OCI-LY7 (cell line): ENCODE measurements around the gene GDPD4. TPM values are rescaled to one million over a fixed set of nuclear protein-coding genes. Genes with fewer than 3 reads are reported as not detected.

Experiments used
- BruUV-seq: library from RNA; stranded (reverse); fragments of 400-500 nt; replicated peaks from 2 replicates; lab custom pipeline; 2021; lab: Mats Ljungman, UMichigan
- CTCF ChIA-PET: fragments of 300-600 bp; sonication (Branson Sonifier 250); formaldehyde crosslinking; loops from one replicate; lab custom pipeline; 2022; ENCODE audit warnings: antibody characterized with exemption; ENCODE audit not compliant: unreplicated experiment; lab: Charles Lee
- POLR2A ChIA-PET: fragments of 300-600 bp; sonication (Branson Sonifier 250); formaldehyde crosslinking; loops from one replicate; lab custom pipeline; 2022; ENCODE audit warnings: antibody characterized with exemption; lab: Charles Lee
- DNase-seq: peaks from one replicate; pipeline ENCODE4 v3.0.0-alpha.2; 2015; ENCODE audit warnings: low spot score
- H2AFZ ChIP-seq: fragments of 200-600 bp; sonication (generic), shearing (Covaris generic); 2 replicates; pipeline ENCODE4 v1.6.1; 2014; ENCODE audit warnings: mild to moderate bottlenecking, antibody characterized with exemption, low read length, moderate library complexity
- H3K27ac ChIP-seq: fragments of 200-600 bp; sonication (generic); 2 replicates; pipeline ENCODE4 v1.5.1; 2014; ENCODE audit warnings: mixed run types, low read depth, mild to moderate bottlenecking, moderate library complexity, low read length, inconsistent platforms; ENCODE audit not compliant: poor library complexity, severe bottlenecking
- H3K36me3 ChIP-seq: fragments of 200-600 bp; sonication (generic); 2 replicates; pipeline ENCODE4 v1.6.1; 2014; ENCODE audit warnings: mild to moderate bottlenecking, antibody characterized with exemption, low read length, moderate library complexity, mixed read lengths; ENCODE audit not compliant: insufficient read depth
- H3K4me1 ChIP-seq: fragments of 200-600 bp; sonication (generic); 2 replicates; pipeline ENCODE4 v1.5.1; 2014; ENCODE audit warnings: mild to moderate bottlenecking, low read length; ENCODE audit not compliant: insufficient read depth, poor library complexity, severe bottlenecking
- H3K4me2 ChIP-seq: fragments of 200-600 bp; sonication (generic); 2 replicates; pipeline ENCODE4 v1.6.1; 2014; ENCODE audit warnings: mild to moderate bottlenecking, low read length
- H3K4me3 ChIP-seq: fragments of 200-600 bp; sonication (generic); 2 replicates; pipeline ENCODE4 v1.5.1; 2014; ENCODE audit warnings: mild to moderate bottlenecking, low read depth, low read length; ENCODE audit not compliant: poor library complexity, severe bottlenecking
- H3K79me2 ChIP-seq: fragments of 200-600 bp; sonication (generic); 2 replicates; pipeline ENCODE4 v1.6.1; 2016; ENCODE audit warnings: low read depth, mild to moderate bottlenecking, low read length, moderate library complexity, mixed read lengths; ENCODE audit not compliant: insufficient read depth
- H3K9me2 ChIP-seq: fragments of 200-600 bp; sonication (generic); 2 replicates; pipeline ENCODE4 v1.6.1; 2016; ENCODE audit warnings: mild to moderate bottlenecking, low read length, mixed read lengths; ENCODE audit not compliant: insufficient read depth
- H3K9me3 ChIP-seq: fragments of 200-600 bp; sonication (generic); 2 replicates; pipeline ENCODE4 v1.6.1; 2014; ENCODE audit warnings: mild to moderate bottlenecking, mixed run types, low read length, mixed read lengths
- H4K20me1 ChIP-seq: fragments of 200-600 bp; sonication (generic); 2 replicates; pipeline ENCODE4 v1.6.1; 2014; ENCODE audit warnings: mild to moderate bottlenecking, antibody characterized with exemption, low read length, moderate library complexity, mixed read lengths; ENCODE audit not compliant: insufficient read depth
- EZH2phosphoT487 ChIP-seq: fragments of 200-600 bp; sonication (generic); IDR thresholded peaks from 2 replicates; pipeline ENCODE4 v1.6.1; 2018; ENCODE audit warnings: low read depth, borderline replicate concordance, mild to moderate bottlenecking, mixed run types, antibody characterized with exemption, low read length, moderate library complexity, mixed read lengths
- intact Hi-C: fragments of 100-400 bp; cut with micrococcal nuclease; formaldehyde crosslinking; loops from one replicate; pipeline ENCODE4 v1.10.0; 2022; ENCODE audit not compliant: unreplicated experiment
- total RNA-seq, 2 experiments: library from RNA; depleted of rRNA in 1 of 2; stranded (reverse); fragments of >200 nt in 1 of 2; shearing (Covaris generic) in 1 of 2; gene quantifications; 2 replicates each; pipeline ENCODE4 v1.2.3, GENCODE V29; 2014 to 2022
- TF ChIP-seq, protein P1 (sequence below): fragments of 200-600 bp; sonication (generic); conservative IDR thresholded peaks from 2 replicates; pipeline ENCODE4 v1.5.1; 2014; ENCODE audit warnings: mild to moderate bottlenecking, antibody characterized with exemption, low read length, moderate library complexity, mixed read lengths

The GDPD4 gene
- total RNA-seq, 2 experiments from 2014 or later, result not detected

DNA sequence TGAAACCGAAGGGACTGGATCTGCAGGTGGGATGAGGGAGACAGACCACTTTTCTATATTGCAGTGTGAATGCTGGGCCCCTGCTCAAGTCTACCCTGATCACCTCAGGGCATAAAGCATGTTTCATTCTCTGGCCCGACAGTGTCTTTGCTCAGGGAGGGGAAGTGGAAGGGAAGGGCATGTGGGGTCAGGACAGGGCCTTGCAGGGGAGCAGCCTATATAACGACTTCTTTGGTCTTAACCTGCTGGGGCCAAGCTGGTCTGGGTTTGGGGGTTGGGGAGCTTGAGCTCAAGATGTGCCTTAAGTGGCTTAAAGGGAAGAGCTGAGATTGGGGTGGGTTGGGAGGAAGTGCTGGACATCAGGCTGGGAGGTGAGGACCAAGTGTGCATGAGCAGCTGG, 86.4 kb downstream of the GDPD4 start:
- intact Hi-C loops, result no loop called here
- Histone ChIP-seq H3K4me3 (no peak overlapping the region), H3K9me2 (no peaks in the 10 kb centered on the region), H3K9me3 (no peaks in the 10 kb centered on the region), H3K4me1 (no peaks in the 10 kb centered on the region), H2AFZ (no peak overlapping the region), H3K4me2 (no peak overlapping the region), H3K36me3 (no peaks in the 10 kb centered on the region), H3K79me2 (no peaks in the 10 kb centered on the region), H4K20me1 (no peaks in the 10 kb centered on the region), H3K27ac (no peak overlapping the region)
- no TSS peak for BruUV-seq
- ChIA-PET CTCF (no interaction called here), POLR2A (interaction anchor here (0.6 kb wide), 2 partner anchors 162 to 273 kb away, joined by 3 read pairs; no protein-coding TSS in a partner anchor)
- no peak for TF ChIP-seq EZH2phosphoT487
- TF ChIP-seq, protein P1, sequence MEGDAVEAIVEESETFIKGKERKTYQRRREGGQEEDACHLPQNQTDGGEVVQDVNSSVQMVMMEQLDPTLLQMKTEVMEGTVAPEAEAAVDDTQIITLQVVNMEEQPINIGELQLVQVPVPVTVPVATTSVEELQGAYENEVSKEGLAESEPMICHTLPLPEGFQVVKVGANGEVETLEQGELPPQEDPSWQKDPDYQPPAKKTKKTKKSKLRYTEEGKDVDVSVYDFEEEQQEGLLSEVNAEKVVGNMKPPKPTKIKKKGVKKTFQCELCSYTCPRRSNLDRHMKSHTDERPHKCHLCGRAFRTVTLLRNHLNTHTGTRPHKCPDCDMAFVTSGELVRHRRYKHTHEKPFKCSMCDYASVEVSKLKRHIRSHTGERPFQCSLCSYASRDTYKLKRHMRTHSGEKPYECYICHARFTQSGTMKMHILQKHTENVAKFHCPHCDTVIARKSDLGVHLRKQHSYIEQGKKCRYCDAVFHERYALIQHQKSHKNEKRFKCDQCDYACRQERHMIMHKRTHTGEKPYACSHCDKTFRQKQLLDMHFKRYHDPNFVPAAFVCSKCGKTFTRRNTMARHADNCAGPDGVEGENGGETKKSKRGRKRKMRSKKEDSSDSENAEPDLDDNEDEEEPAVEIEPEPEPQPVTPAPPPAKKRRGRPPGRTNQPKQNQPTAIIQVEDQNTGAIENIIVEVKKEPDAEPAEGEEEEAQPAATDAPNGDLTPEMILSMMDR, result no peak
- DNase-seq, result no peak

- H4K20me1 ChIP-seq, result no peaks in the 10 kb centered on the region
- no peak for DNase-seq
- H3K79me2 ChIP-seq, result no peaks in the 10 kb centered on the region
- H3K27ac ChIP-seq, result no peak overlapping the region
- no peaks in the 10 kb centered on the region for H3K9me3 ChIP-seq
- no peak overlapping the region for H3K4me2 ChIP-seq
- intact Hi-C loops, result no loop called here
- BruUV-seq, result no TSS peak
- no peaks in the 10 kb centered on the region for H3K9me2 ChIP-seq
- H3K4me1 ChIP-seq, result no peaks in the 10 kb centered on the region
- no peaks in the 10 kb centered on the region for H3K36me3 ChIP-seq
- TF ChIP-seq, protein P1, result no peak
- TF ChIP-seq EZH2phosphoT487, result no peak
- no peak overlapping the region for H2AFZ ChIP-seq
- CTCF ChIA-PET, result no interaction called here
- POLR2A ChIA-PET, result interaction anchor here (0.6 kb wide), 1 partner anchor 162 kb away, joined by 3 read pairs; no protein-coding TSS in a partner anchor
- H3K4me3 ChIP-seq, result no peak overlapping the region
Measured at GRCh38 chr11:77214557-77214956, 86.9 kb downstream of the GDPD4 start.

DNA sequence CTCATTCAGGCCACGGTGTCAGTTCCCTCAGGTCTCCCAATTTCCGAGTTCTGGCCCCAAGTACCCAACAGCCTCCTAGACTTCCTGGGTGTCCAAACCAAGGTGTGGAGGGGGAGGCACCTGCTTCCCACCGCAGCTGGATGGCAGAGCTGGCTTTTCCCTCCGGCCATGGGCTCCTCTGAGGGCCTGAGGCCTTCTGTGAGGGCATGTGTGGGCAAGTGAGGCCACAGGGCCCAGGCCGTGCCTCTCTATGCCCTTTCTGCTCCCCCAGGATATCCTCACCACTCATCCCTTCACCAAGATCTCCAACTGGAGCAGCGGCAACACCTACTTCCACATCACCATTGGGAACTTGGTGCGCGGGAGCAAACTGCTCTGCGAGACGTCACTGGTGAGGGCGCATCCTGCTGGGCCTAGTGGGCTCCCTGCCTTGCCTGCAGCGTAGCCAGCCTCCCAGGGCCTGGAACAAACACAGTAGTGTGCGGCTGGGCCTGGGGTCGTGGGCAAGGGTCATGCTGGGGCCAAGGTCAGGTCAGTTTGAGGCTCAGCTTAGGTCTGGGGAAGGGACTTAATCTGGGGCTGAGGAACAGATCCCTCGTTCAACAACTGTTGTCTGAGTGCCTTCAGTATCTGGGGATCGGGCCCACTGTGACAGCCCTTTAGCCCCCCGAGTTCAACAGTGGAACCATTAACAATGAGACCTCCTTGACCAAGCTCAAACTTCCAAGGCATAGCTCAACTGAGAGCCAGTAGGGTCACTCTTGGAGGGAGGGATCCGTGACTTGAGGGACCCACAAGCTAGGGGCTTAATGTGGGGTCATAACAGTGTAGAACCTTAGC, 87.7 kb downstream of the GDPD4 start:
- no peaks in the 10 kb centered on the region for H3K79me2 ChIP-seq
- H3K36me3 ChIP-seq, result no peaks in the 10 kb centered on the region
- no peaks in the 10 kb centered on the region for H3K9me2 ChIP-seq
- no TSS peak for BruUV-seq
- H2AFZ ChIP-seq, result no peak overlapping the region
- intact Hi-C loops, result no loop called here
- no peak overlapping the region for H3K4me3 ChIP-seq
- H3K4me1 ChIP-seq, result no peaks in the 10 kb centered on the region
- H3K9me3 ChIP-seq, result no peaks in the 10 kb centered on the region
- no peaks in the 10 kb centered on the region for H4K20me1 ChIP-seq
- no peak for DNase-seq
- H3K27ac ChIP-seq, result no peak overlapping the region
- no peak overlapping the region for H3K4me2 ChIP-seq
- TF ChIP-seq EZH2phosphoT487, result no peak
- TF ChIP-seq, protein P1, result no peak
- ChIA-PET CTCF (no interaction called here), POLR2A (no interaction called here)
